Breast epithelium (tissue), 4 donors: ENCODE measurements around the gene PTPRF. TPM values are rescaled to one million over a fixed set of nuclear protein-coding genes. Genes with fewer than 3 reads are reported as not detected.
A peak's percentile ranks its signal among the peaks of the same experiment; 100 is the strongest.

Experiments
- DNase-seq, 2 donors: peaks; one replicate each; pipeline ENCODE4 v3.0.0-alpha.2; 2019; ENCODE audit warnings: low spot score in 2 of 2
- H3K27ac ChIP-seq, 2 donors: fragments of 200-600 bp; sonication (generic) in 1 of 2; one replicate each; pipeline ENCODE4 v1.5.1; 2016 to 2019; ENCODE audit warnings: mild to moderate bottlenecking in 1 of 2
- H3K27me3 ChIP-seq, 2 donors: fragments of 200-600 bp; sonication (generic) in 1 of 2; one replicate each; pipeline versions ENCODE4 v1.5.1 to v1.6.0; 2017 to 2019; ENCODE audit warnings: control low read depth in 1 of 2, mild to moderate bottlenecking in 1 of 2
- H3K36me3 ChIP-seq: fragments of 200-600 bp; one replicate; pipeline ENCODE4 v1.5.1; 2019
- H3K4me1 ChIP-seq, 2 donors: fragments of 200-600 bp; sonication (generic); one replicate each; pipeline ENCODE4 v1.5.1; 2016 to 2019; ENCODE audit warnings: control low read depth in 1 of 2
- H3K4me3 ChIP-seq, 3 donors: fragments of 200-600 bp; sonication (generic); 1 replicate in 2 of 3; 2 replicates in 1 of 3; pipeline ENCODE4 v1.5.1; 2016 to 2019; ENCODE audit warnings: mild to moderate bottlenecking in 3 of 3, moderate library complexity in 2 of 3
- H3K9me3 ChIP-seq, 2 donors: fragments of 200-600 bp; sonication (generic) in 1 of 2; one replicate each; pipeline ENCODE4 v1.5.1; 2016 to 2019; ENCODE audit warnings: control low read depth in 1 of 2
- CTCF ChIP-seq, 3 donors: fragments of 450-650 bp; IDR thresholded peaks; one replicate each; pipeline ENCODE4 v1.5.1; 2016 to 2017; ENCODE audit warnings: antibody characterized with exemption in 3 of 3, mild to moderate bottlenecking in 3 of 3, moderate library complexity in 3 of 3
- POLR2A ChIP-seq: fragments of 450-650 bp; IDR thresholded peaks from one replicate; pipeline ENCODE4 v1.6.1; 2016; ENCODE audit warnings: antibody characterized with exemption, mild to moderate bottlenecking, moderate library complexity
- POLR2AphosphoS5 ChIP-seq, 3 donors: sonication (generic); formaldehyde crosslinking; IDR thresholded peaks; one replicate each; pipeline ENCODE4 v1.6.1; 2017; ENCODE audit warnings: antibody characterized with exemption in 3 of 3
- intact Hi-C: fragments of 100-400 bp; cut with DNase I; formaldehyde crosslinking; loops from one replicate; pipeline ENCODE4 v1.15.1; 2023; ENCODE audit warnings: low total_unique reads
- total RNA-seq, 3 donors: library from RNA; depleted of rRNA; stranded (reverse); fragments of >200 nt; gene quantifications; one replicate each; pipeline ENCODE4 v1.1.0, GENCODE V29; 2016

The PTPRF gene
- total RNA-seq, 3 donors from 2014 or later = 109 to 149 (median 116) TPM

- no peaks in the 10 kb centered on the region for H3K9me3 ChIP-seq
- H3K4me3 ChIP-seq = no peak overlapping the region
- no peaks in the 10 kb centered on the region for H3K27me3 ChIP-seq
- no peak for TF ChIP-seq CTCF (IDR thresholded peaks at IDR 0.05)
- TF ChIP-seq POLR2A = no peak
- TF ChIP-seq POLR2AphosphoS5 (IDR thresholded peaks at IDR 0.05) = no peak
- no peaks in the 10 kb centered on the region for H3K36me3 ChIP-seq
- DNase-seq = no peak
- intact Hi-C loops = no loop called here
- no peak overlapping the region for H3K27ac ChIP-seq
- no peaks in the 10 kb centered on the region for H3K4me1 ChIP-seq
Measured at GRCh38 chr1:43605766-43606165, 75.1 kb downstream of the PTPRF start.

GRCh38 chr1:43606624-43607023 is 75.9 kb downstream of the PTPRF start:
- no peaks in the 10 kb centered on the region for H3K4me1 ChIP-seq
- intact Hi-C loops = no loop called here
- no peak overlapping the region for H3K27ac ChIP-seq
- no peaks in the 10 kb centered on the region for H3K9me3 ChIP-seq
- TF ChIP-seq POLR2A = no peak
- no peak for TF ChIP-seq POLR2AphosphoS5 (IDR thresholded peaks at IDR 0.05)
- no peak for TF ChIP-seq CTCF (IDR thresholded peaks at IDR 0.05)
- no peaks in the 10 kb centered on the region for H3K27me3 ChIP-seq
- no peak overlapping the region for H3K4me3 ChIP-seq
- no peaks in the 10 kb centered on the region for H3K36me3 ChIP-seq
- no peak for DNase-seq

- no peaks in the 10 kb centered on the region for H3K4me1 ChIP-seq
- TF ChIP-seq CTCF (IDR thresholded peaks at IDR 0.05) = no peak
- no peak for TF ChIP-seq POLR2AphosphoS5 (IDR thresholded peaks at IDR 0.05)
- TF ChIP-seq POLR2A = no peak
- intact Hi-C loops = no loop called here
- H3K9me3 ChIP-seq = no peaks in the 10 kb centered on the region
- no peak overlapping the region for H3K4me3 ChIP-seq
- H3K27me3 ChIP-seq = no peaks in the 10 kb centered on the region
- H3K36me3 ChIP-seq = no peaks in the 10 kb centered on the region
- DNase-seq = no peak
- peak overlapping the region in 1 of 2 donors; percentile 48 for H3K27ac ChIP-seq
Measured at GRCh38 chr1:43608827-43609226, 78.1 kb downstream of the PTPRF start.

GRCh38 chr1:43610339-43610738 is 79.7 kb downstream of the PTPRF start:
- H3K4me3 ChIP-seq = no peak overlapping the region
- no peak for DNase-seq
- no peaks in the 10 kb centered on the region for H3K9me3 ChIP-seq
- no peak overlapping the region for H3K27ac ChIP-seq
- TF ChIP-seq CTCF (IDR thresholded peaks at IDR 0.05) (no peak), POLR2AphosphoS5 (IDR thresholded peaks at IDR 0.05) (no peak), POLR2A (no peak)
- no peaks in the 10 kb centered on the region for H3K36me3 ChIP-seq
- intact Hi-C loops = no loop called here
- no peaks in the 10 kb centered on the region for H3K27me3 ChIP-seq
- H3K4me1 ChIP-seq = no peaks in the 10 kb centered on the region

- no peak for TF ChIP-seq CTCF (IDR thresholded peaks at IDR 0.05)
- TF ChIP-seq POLR2AphosphoS5 (IDR thresholded peaks at IDR 0.05) = no peak
- TF ChIP-seq POLR2A = no peak
- no peaks in the 10 kb centered on the region for H3K27me3 ChIP-seq
- no peaks in the 10 kb centered on the region for H3K4me1 ChIP-seq
- no peaks in the 10 kb centered on the region for H3K9me3 ChIP-seq
- no peak overlapping the region for H3K4me3 ChIP-seq
- H3K27ac ChIP-seq = no peak overlapping the region
- DNase-seq = no peak
- no peaks in the 10 kb centered on the region for H3K36me3 ChIP-seq
- intact Hi-C loops = no loop called here
Measured at GRCh38 chr1:43611950-43612349, 81.3 kb downstream of the PTPRF start.
